ENCODE measurements around the gene SLC10A3. TPM values are rescaled to one million over a fixed set of nuclear protein-coding genes. Genes with fewer than 3 reads are reported as not detected.

The SLC10A3 gene, protein sequence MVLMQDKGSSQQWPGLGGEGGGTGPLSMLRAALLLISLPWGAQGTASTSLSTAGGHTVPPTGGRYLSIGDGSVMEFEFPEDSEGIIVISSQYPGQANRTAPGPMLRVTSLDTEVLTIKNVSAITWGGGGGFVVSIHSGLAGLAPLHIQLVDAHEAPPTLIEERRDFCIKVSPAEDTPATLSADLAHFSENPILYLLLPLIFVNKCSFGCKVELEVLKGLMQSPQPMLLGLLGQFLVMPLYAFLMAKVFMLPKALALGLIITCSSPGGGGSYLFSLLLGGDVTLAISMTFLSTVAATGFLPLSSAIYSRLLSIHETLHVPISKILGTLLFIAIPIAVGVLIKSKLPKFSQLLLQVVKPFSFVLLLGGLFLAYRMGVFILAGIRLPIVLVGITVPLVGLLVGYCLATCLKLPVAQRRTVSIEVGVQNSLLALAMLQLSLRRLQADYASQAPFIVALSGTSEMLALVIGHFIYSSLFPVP
- 10 to 100 TPM; 29.1 to 30.8 TPM for total RNA-seq

GRCh38 chrX:154490414-154491083, at the start of gene SLC10A3:
Gene SLC10A3, minus strand, starts transcription at chrX:154490629. Its CDS starts 1,689 bp downstream, at chrX:154488940.
- Mint-ChIP-seq H3K27me3 (ENCODE audit: low read depth) (no peaks in the 10 kb centered on the region), H3K36me3 (ENCODE audit: low read depth) (peaks cover 13% of the 10 kb centered on the region), H3K4me1 (ENCODE audit: low read depth) (peaks cover 24% of the 10 kb centered on the region), H3K27ac (peak within 1 kb of the TSS; percentile 96), H3K9me3 (ENCODE audit: insufficient read depth) (no peaks in the 10 kb centered on the region), H3K4me3 (peak within 1 kb of the TSS; percentile 85)
- ChIA-PET POLR2A (interaction anchor here (0.7 to 1.6 kb wide), 6 partner anchors 9 to 91 kb away, joined by 3 to 6 read pairs (median 3); partner anchors contain the start of genes FAM3A and PLXNA3), CTCF (interaction anchor here (1.2 to 2.2 kb wide), 7 partner anchors 9 to 93 kb away, joined by 3 to 6 read pairs (median 5); partner anchors contain the start of gene RPL10)
- peak; percentile 92 for DNase-seq
- peak; percentile 92 for ATAC-seq

GRCh38 chrX:154539077-154539476, 48.6 kb upstream of the SLC10A3 start:
- DNase-seq (no peak), ATAC-seq (no peak)
- CTCF ChIA-PET, result interaction anchor here (1.1 kb wide), 1 partner anchor 165 kb away, joined by 4 read pairs; no protein-coding TSS in a partner anchor
- Mint-ChIP-seq H3K4me1 (ENCODE audit: low read depth) (peaks cover 34% of the 10 kb centered on the region), H3K27me3 (ENCODE audit: low read depth) (no peaks in the 10 kb centered on the region), H3K9me3 (ENCODE audit: insufficient read depth) (no peaks in the 10 kb centered on the region), H3K36me3 (ENCODE audit: low read depth) (peaks cover 32% of the 10 kb centered on the region), H3K4me3 (no peak overlapping the region), H3K27ac (peak overlapping the region; percentile 43)
- POLR2A ChIA-PET, result no interaction called here

GRCh38 chrX:154535892-154536291, 45.5 kb upstream of the SLC10A3 start:
- peaks cover 33% of the 10 kb centered on the region for H3K36me3 Mint-ChIP-seq (ENCODE audit: low read depth)
- ChIA-PET POLR2A (interaction anchor here (2.6 kb wide), 1 partner anchor 137 kb away, joined by 9 read pairs; the partner anchor contains the start of gene RPL10), CTCF (interaction anchor here (1.0 to 1.1 kb wide), 2 partner anchors 137 to 162 kb away, joined by 3 to 5 read pairs; no protein-coding TSS in a partner anchor)
- no peaks in the 10 kb centered on the region for H3K9me3 Mint-ChIP-seq (ENCODE audit: insufficient read depth)
- no peak for ATAC-seq
- H3K4me3 Mint-ChIP-seq, result no peak overlapping the region
- peaks cover 14% of the 10 kb centered on the region for H3K4me1 Mint-ChIP-seq (ENCODE audit: low read depth)
- no peaks in the 10 kb centered on the region for H3K27me3 Mint-ChIP-seq (ENCODE audit: low read depth)
- H3K27ac Mint-ChIP-seq, result no peak overlapping the region
- DNase-seq, result no peak

- Mint-ChIP-seq H3K36me3 (ENCODE audit: low read depth) (peaks cover 35% of the 10 kb centered on the region), H3K27me3 (ENCODE audit: low read depth) (no peaks in the 10 kb centered on the region), H3K4me1 (ENCODE audit: low read depth) (peaks cover 14% of the 10 kb centered on the region), H3K27ac (peak overlapping the region; percentile 66), H3K4me3 (no peak overlapping the region), H3K9me3 (ENCODE audit: insufficient read depth) (no peaks in the 10 kb centered on the region)
- DNase-seq (peak; percentile 89), ATAC-seq (peak; percentile 97)
- ChIA-PET POLR2A (interaction anchor here (2.6 kb wide), 1 partner anchor 136 kb away, joined by 9 read pairs; the partner anchor contains the start of gene RPL10), CTCF (interaction anchor here (0.8 to 1.8 kb wide), 8 partner anchors 8 to 161 kb away, joined by 3 to 10 read pairs (median 4); partner anchors contain the start of genes FLNA, RPL10 and SLC10A3)
Observed at GRCh38 chrX:154534526-154535322, 44.3 kb upstream of the SLC10A3 start.

DNA sequence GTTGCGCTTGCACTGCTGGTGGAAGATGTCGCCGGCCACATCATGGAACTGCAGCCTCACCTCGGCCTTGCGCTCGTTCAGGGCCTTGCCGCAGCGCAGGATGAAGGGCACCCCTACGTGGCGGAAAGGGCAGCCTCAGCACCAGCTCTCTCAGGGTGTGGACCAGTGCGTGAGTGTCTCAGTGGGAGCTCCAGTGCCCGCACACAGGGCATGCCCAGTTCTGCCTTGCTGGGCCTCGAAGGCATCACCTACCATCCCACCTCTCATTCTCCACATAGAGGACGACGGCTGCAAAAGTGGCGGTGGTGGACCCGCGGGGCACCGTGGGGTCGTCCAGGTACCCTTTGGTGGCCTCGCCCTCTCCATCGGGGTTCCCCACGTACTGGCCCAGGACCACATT, 42.3 kb upstream of the SLC10A3 start:
- no peak overlapping the region for H3K27ac Mint-ChIP-seq
- POLR2A ChIA-PET, result interaction anchor here (0.9 kb wide), 1 partner anchor 135 kb away, joined by 3 read pairs; no protein-coding TSS in a partner anchor
- H3K27me3 Mint-ChIP-seq (ENCODE audit: low read depth), result no peaks in the 10 kb centered on the region
- ATAC-seq, result no peak
- H3K9me3 Mint-ChIP-seq (ENCODE audit: insufficient read depth), result no peaks in the 10 kb centered on the region
- H3K4me3 Mint-ChIP-seq, result no peak overlapping the region
- CTCF ChIA-PET, result interaction anchor here (1.6 kb wide), 1 partner anchor 159 kb away, joined by 10 read pairs; the partner anchor contains the start of gene FLNA
- no peak for DNase-seq
- peaks cover 29% of the 10 kb centered on the region for H3K36me3 Mint-ChIP-seq (ENCODE audit: low read depth)
- H3K4me1 Mint-ChIP-seq (ENCODE audit: low read depth), result peaks cover 7% of the 10 kb centered on the region

GRCh38 chrX:154531626-154532025, 41.2 kb upstream of the SLC10A3 start:
- Mint-ChIP-seq H3K9me3 (ENCODE audit: insufficient read depth) (no peaks in the 10 kb centered on the region), H3K4me1 (ENCODE audit: low read depth) (peaks cover 17% of the 10 kb centered on the region), H3K4me3 (no peak overlapping the region), H3K27ac (no peak overlapping the region), H3K36me3 (ENCODE audit: low read depth) (peaks cover 29% of the 10 kb centered on the region), H3K27me3 (ENCODE audit: low read depth) (no peaks in the 10 kb centered on the region)
- ChIA-PET POLR2A (no interaction called here), CTCF (no interaction called here)
- ATAC-seq, result no peak
- DNase-seq, result no peak

GRCh38 chrX:154530286-154530685, 39.9 kb upstream of the SLC10A3 start:
- peaks cover 29% of the 10 kb centered on the region for H3K4me1 Mint-ChIP-seq (ENCODE audit: low read depth)
- no peak for DNase-seq
- no peak overlapping the region for H3K4me3 Mint-ChIP-seq
- no peaks in the 10 kb centered on the region for H3K9me3 Mint-ChIP-seq (ENCODE audit: insufficient read depth)
- ChIA-PET POLR2A (no interaction called here), CTCF (no interaction called here)
- no peaks in the 10 kb centered on the region for H3K27me3 Mint-ChIP-seq (ENCODE audit: low read depth)
- H3K27ac Mint-ChIP-seq, result no peak overlapping the region
- no peak for ATAC-seq
- H3K36me3 Mint-ChIP-seq (ENCODE audit: low read depth), result peaks cover 22% of the 10 kb centered on the region

GRCh38 chrX:154529206-154529612, 38.8 kb upstream of the SLC10A3 start:
- H3K27ac Mint-ChIP-seq, result no peak overlapping the region
- ChIA-PET CTCF (no interaction called here), POLR2A (interaction anchor here (0.7 kb wide), 1 partner anchor 44 kb away, joined by 6 read pairs; no protein-coding TSS in a partner anchor)
- H3K4me1 Mint-ChIP-seq (ENCODE audit: low read depth), result peaks cover 23% of the 10 kb centered on the region
- DNase-seq (no peak), ATAC-seq (no peak)
- H3K27me3 Mint-ChIP-seq (ENCODE audit: low read depth), result no peaks in the 10 kb centered on the region
- H3K36me3 Mint-ChIP-seq (ENCODE audit: low read depth), result peaks cover 15% of the 10 kb centered on the region
- no peaks in the 10 kb centered on the region for H3K9me3 Mint-ChIP-seq (ENCODE audit: insufficient read depth)
- H3K4me3 Mint-ChIP-seq, result no peak overlapping the region

GRCh38 chrX:154526901-154527675, 36.7 kb upstream of the SLC10A3 start:
- DNase-seq (peak; percentile 75), ATAC-seq (peak; percentile 93)
- POLR2A ChIA-PET, result interaction anchor here (0.6 to 0.9 kb wide), 3 partner anchors 13 to 148 kb away, joined by 3 to 4 read pairs (median 3); partner anchors contain the start of gene EMD
- peak overlapping the region; percentile 8 for H3K4me3 Mint-ChIP-seq
- peak overlapping the region; percentile 84 for H3K27ac Mint-ChIP-seq
- no peaks in the 10 kb centered on the region for H3K9me3 Mint-ChIP-seq (ENCODE audit: insufficient read depth)
- peaks cover 23% of the 10 kb centered on the region for H3K4me1 Mint-ChIP-seq (ENCODE audit: low read depth)
- no peaks in the 10 kb centered on the region for H3K27me3 Mint-ChIP-seq (ENCODE audit: low read depth)
- H3K36me3 Mint-ChIP-seq (ENCODE audit: low read depth), result peaks cover 10% of the 10 kb centered on the region
- CTCF ChIA-PET, result interaction anchor here (0.7 to 1.8 kb wide), 15 partner anchors 8 to 388 kb away, joined by 3 to 14 read pairs (median 4); partner anchors contain the start of genes FAM3A, RPL10, SLC10A3 and UBL4A
